Nucleus accumbens (tissue), 56 donors: ENCODE data around the gene PAPPA.

ENCODE experiments used
- DNase-seq, 56 donors: peaks; one replicate each; lab custom pipeline; 2025; lab: John Stamatoyannopoulos, UW

The PAPPA gene

DNA sequence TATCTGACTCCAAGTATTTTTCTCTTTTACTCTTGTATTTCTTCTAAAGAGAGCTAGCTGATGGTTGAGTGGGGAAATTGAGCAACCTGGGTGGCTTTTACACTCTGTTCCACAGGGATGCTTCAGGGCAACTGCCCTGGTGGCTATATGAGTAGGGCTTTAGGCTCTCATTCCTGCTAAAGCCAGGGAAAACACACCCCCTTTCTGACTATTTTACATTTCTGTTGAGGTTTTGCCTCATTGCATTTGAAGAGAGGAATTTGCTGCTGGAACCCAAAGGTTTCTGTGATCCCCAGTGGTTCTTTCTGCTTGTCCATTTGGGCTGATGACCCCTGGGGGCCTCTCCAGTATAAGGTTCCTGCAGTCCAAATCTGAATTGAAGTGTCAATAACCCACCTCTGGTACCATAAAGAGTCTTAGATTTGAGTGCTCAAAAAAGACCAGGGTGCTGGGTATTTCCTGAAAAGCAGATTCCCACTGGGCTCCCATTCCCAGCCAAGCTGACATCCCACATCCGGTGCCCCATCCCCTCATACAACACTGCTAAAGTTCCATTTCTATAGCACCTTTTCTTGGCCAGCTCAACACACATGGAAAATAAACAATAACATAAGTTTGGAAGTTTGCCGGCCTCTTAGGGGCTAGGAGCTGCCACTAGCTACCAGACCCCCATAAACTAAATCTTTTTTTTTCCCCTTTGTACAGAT lies 59.5 kb downstream of the PAPPA start:
- DNase-seq = no peak

DNA sequence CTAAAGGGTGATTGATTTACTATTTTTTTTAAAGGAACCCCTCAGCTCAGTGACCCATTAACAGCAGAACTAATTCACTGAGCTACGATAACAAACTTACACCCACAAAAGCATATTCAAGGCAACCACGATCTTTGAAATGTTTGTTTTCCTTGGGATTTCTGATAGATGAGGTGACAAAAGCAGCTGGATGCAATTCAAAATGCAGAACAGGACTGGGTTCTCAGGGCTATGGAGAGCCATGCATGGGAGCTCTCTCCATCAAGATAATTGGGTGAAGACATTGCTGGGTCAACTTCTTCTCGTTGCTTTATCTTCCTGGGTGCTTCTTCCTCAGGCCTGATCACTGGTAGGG lies 60.1 kb downstream of the PAPPA start:
- no peak for DNase-seq

DNA sequence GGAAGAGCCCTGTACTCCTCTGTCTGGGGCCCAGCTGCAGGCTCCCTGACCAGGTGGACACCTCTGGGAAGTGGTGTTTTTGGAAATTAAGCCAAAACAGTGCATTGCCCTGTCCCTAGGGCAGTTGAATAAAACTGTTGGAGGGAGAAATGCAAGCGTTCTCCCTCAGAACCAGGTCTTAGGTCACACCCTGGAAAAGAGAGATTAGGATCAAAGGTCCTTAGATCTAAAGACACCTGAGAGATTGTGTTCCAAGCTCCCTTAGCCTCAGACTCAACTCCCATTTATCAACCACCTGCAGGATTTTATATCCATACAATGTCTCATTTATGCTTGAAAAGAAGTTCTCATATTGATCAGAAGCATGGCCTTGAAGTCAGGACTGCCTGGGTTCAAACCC lies 64.8 kb downstream of the PAPPA start:
- DNase-seq = no peak

DNA sequence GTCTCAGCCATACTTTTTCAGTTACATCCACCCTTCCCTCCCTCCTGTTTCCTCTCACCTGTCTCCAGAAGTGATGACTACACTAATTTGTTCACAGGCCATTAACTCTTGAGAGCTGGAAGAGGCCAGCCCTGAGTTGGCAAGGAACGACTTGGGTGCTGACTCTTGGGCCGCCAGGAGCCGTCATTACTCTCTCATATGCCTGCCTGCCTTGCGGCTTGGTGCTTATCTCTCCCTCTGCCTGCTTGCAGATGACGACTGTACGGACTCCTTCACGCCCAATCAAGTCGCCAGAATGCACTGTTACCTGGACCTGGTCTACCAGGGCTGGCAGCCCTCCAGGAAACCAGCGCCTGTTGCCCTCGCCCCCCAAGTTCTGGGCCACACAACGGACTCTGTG lies 66.1 kb downstream of the PAPPA start:
- DNase-seq = peak in 1 of 56 donors; percentile 0

DNA sequence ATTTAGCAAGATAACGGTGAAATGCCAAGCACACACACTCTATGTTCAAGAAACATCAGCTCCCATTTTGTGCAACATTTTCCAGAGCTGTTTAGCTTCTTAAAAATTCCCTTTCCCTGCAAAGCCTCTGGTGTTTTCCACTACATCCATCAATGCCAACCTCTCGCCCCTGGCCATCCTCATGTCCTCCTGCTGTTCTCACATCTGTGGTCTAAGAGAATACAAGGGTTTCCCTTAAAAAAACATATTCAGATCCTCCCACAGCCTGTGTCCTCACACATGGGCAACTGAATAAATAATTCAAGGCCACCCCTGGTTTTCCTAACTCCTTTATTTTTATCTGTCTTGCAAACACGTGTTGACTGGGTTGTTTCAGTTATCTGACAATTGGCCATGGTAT lies 70.3 kb downstream of the PAPPA start:
- DNase-seq = no peak

DNA sequence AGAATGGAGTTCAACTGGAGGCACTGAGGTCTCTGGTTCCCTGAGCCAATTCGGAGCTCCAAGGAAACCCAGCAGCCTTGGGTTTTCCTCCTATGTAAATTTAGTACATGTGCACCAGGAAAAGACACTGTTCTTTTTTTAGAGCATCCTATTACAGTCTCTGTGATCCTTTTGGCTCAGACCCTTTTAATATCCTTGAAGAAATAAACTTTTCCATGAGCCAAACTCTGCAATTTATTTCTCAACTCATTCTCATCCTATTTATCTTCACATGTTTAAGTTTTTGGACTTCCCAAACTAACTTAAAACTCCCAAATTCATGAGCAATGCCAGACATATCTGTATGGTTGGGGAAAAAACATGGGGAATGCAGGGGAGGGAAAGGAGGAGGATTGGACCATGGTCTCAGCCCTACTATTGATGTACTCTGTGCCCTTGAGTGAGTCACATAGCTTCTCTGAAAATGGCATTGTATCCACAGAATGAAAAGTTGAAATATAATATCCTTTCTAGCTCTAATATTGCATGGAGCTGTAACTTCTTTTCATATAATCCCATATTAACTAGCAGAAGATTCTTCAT lies 76.6 kb downstream of the PAPPA start:
- DNase-seq = no peak

DNA sequence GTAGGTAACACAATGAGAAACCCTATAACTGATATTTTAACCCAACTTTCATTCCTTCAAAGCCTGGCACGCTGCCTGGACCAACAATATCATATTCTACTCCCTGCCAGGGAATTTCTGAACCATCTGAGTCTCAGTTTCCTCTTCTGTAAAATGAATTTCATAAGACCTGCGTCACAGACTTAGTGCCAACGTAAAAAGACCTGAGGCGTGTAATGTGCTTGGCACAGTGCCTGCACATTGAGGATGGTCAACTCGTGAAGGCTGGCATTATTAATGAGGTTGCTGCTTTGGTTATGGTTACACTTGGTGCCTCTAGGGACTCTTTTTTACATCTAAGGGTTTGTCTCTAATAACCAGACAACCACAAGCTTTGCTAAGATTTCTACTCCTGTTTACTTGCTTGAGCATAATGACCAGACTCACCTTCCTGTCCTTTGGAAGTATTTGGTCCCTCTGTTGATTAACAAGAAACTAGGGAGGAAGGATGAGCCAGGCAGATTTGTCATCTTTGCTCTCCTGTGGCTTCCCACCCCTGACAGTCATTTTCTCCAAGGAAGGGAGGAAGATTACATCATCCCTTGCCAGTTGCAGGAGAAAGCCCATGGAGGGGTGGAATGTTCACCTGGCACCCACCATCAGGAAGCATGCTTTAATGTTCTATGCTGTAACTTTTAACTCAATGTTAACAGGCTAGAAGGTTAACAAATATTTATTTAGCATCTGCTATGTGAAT lies 79.0 kb downstream of the PAPPA start:
- DNase-seq = no peak

DNA sequence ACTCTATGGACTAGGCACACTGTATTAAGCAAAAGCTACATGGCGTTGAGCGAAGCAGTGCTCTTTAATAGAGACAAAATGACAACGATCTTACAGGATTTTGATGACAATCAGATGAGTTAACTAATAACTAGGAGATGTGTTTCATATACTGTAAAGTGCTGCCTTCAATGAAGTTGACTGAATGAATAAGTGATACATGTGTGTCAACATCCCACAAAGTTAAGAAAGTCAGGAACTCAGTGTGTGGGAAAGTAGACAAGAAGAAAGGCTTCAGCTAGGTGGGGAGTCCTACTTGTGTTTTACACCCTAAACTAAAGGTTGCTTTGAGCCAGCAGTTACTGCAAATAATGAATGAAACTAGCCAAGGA lies 79.6 kb downstream of the PAPPA start:
- no peak for DNase-seq

DNA sequence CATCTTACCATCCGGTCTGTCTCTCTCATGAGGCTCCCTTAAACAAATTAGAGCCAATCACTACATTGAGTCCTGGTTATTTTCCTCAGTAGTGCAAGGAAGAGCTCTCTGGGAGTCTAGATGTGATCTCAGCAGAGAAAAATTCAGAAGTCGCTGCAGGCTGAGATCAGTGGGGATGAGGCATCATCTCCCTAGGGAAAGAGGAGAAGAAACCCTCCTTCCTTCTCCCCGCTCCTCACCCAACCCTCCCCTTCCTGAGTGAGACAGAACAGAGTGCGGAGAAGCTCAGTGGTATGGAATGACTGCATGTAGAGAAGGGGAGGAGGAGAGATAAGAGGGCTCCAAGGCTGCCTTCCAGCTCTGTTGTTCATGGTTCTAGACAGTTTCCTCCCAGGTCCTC lies 80.5 kb downstream of the PAPPA start:
- DNase-seq = no peak

DNA sequence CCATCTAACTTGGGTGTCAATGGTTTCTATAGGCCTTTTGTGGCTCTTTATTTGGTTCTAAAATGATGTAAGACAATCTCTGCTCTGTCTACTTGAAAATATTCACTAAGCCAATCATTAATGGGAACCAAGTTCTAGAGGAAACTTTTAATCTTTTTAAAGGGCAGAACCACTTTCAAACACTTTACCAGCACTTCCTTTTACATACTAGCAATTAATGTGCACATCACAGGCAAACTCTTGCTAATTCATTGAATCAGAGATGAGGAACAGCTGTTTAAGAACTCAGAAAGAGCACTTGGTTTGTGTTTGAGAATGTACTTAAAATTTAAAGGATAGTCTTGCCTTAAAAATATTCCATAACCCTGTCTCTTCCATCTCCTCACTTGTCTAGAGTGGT lies 83.4 kb downstream of the PAPPA start:
- DNase-seq = no peak

DNA sequence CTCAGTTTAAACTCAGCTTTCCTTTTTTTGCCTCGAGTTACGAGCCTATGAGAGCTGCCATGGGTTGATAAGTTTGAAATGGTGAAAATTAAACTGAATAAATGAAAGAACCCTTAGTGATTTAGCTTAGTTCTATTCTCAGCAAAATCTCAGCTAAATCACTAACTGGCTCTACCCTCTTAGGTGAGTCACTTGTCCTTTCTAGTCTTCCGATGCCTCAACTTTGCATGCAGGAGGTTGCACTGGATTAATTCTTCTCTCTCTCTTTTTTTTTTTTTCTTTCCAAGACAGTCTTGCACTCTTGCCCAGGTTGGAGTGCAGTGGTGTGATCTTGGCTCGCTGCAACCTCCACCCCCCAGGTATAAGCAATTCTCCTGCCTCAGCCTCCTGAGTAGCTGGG lies 83.9 kb downstream of the PAPPA start:
- DNase-seq = no peak

DNA sequence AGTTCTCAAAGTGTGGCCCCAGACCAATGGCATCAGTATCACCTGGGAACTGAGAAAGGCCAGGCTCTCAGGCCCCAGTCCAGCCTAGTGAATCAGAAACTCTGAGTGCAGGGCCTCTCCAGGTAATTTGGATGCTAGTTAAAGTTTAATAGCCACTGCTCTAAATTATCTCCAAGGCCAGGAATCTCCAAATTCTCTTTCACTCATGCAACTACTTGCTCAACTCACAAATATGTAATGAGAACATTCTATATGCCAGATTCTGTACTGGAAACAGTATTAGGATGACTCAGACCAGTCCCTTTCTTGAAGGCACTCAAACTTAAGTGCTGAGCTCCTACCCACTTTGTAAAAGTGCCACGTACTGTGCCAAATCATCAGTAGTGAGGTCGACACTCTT lies 84.6 kb downstream of the PAPPA start:
- no peak for DNase-seq

DNA sequence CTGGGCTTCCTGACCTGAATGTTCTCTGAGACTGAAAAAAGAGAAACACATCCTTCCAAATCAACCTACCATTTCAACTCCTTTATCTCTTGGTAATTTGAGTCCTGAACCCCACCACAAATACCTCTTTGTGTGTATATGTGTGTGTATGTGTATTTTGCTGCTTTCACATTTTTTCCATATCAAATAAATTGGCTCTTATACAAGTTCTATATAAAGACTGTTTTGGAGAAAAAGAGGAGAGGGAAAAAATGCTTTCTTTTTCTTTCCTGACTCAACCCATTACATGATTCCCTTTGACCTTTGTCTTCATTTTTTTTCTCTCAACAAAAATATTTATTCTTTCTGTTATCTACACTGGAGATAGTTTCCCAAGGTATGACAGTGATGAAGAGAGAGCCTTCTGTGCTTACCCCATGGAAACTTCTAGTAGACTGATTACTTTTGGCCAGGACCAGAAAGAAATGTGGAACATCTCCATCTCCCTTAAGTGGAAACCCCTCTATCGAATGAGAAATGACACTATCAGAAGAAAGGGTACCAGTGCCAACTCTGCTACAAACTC lies 85.3 kb downstream of the PAPPA start:
- no peak for DNase-seq

DNA sequence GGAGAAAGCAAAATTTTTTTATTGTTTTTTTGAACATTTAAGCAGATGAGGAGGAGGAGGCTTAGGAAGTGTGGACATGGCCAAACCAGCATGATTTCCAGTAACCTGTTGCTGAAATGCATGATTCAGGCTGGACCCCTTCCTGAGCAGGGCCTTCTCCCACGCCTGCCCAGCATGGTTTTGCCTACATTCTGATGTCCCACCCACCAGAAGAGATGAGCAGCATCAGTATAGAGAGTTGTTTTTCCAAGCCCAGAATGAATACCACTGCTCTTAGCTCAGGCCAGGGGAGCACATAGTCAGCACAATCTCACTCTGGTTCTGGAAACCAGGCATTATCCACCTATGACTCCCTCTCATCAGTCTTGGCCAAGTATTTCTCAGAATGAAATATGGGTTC lies 90.1 kb downstream of the PAPPA start:
- no peak for DNase-seq

DNA sequence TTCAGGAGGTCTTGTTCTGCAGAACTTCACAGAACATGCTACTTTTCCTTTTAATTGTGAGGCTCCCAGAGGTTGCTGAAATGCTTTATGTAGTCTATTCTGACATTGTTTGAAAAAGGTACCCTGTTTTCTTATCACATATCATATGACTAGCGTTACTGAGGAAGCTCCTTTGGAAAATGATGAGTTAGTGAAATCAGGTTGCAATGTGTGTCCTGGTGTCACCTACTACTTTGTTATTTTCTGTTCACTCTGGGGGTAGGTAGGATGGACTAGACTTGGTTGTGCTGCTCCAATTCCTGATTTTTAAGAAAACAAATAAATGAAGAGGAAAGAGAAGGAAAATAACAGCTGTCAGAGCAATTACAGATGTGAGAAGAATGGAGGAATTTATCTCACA lies 93.7 kb downstream of the PAPPA start:
- no peak for DNase-seq

DNA sequence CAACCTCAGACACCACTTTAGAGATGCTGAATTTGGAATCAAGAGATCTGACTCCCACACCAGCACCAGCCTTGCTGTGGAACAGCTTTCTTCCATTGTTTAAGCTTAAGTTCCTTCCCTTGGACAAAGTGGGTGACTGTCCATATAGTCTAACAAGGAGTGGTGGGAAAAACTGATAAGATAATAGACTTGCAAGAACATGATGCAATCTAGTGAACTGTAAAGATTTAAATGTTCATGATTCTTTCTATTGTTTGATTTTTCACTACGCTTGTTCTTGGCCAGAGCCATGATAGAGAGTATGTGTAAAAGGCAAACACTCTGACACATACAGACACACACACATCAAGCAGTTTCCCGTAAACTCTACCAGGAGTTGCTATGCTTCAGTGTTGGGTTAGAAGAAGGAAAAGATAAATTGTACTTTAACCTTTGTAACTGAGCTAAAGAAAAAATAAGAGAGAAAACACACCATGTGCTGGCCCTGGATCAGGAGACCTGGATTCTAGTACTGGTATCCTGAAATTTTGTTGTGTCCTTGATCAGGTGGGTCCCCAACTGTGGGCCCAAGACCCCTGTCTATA lies 94.3 kb downstream of the PAPPA start:
- DNase-seq = no peak

DNA sequence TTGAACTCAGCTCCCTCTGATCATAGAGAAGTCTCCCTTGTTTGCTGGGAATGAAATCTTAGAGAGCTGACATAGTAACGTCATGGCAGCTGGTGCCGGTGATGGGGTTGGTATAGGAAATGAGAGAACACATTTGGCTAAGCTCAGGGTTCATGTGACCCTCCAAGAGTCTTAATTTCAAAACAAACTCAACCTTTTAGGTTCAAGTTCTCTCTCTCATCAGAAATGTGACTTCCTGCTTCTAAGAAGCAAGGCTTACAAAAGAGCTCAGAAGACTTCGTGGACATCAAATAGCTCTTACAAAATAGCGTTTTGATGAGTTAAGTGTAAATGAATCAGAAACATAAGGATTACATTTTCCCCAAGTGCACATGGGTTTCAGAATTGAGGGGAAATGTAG lies 97.3 kb downstream of the PAPPA start:
- DNase-seq = no peak

DNA sequence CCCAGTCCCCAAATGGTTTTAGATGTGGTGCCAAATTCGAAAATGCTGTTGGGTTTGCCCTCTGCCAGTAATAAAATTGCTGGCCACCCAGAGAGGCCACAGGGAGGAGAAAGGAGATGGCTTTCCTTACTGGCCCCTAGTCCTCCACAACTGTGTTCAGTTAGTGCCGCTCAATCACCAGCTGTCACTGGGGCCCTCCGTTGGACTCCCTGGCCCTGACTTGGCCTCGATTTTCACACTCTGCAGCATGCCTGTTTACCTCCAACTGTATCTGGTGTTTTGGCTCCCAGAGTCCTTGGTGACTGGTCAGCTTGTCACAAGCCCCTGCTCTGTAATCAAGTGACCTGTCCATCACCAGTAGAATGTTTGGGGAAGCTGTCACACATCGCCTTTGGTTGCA lies 97.8 kb downstream of the PAPPA start:
- DNase-seq = no peak

DNA sequence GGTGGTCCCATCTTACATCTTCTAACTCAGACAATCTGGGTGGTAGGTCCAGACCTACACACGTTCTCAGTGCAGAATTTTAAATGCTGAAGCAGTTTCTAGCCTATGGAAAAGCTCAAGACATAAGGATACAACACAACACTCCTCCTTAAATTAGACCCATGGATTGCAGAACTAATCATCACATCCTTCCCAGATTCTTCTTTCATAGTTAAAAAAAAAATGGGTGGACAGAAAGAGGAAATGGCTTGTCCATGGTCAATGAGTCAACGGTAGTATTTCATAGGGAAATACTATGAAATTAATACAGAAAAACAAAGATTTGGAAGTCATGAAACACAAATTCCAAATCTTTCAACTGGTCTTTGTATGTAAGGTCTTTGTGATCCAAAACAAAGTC lies 106.9 kb downstream of the PAPPA start:
- no peak for DNase-seq

DNA sequence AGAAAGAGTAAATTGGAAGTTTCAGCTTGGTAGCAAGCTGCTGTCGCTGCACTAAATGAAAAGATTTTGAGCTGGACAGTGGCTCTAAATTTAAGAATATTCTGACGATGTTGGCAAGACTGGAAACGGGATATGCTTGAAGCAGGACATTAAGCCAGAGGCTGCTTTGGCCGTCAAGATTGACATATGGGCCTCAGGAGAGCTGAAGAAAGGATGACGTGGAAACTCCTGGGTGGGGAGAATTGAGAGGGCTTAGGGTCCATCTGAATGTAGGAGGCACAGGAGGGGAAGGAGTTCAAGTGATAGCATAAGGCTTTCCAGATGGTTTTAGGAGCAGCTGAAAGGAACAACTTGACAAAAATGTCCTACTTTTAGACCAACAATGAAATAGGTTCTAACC lies 108.9 kb downstream of the PAPPA start:
- DNase-seq = no peak

DNA sequence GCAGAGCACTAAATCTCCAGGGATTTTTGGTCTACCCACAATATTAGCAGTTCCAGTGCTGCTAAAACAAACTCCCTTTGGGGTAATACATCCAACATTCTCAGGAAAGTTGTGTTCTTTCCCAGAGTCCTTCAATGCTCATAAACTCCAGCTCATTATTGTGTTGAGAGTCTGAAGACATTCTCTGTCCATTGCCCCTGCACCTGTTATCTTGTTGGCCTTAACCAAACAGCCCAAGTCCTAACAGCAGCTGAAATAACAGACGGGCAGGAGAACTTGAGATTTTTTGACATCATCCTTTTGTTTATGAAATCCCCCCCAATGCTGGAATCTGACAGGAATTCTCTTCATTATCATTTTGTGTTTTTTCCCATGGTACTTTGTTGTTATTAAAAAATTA lies 110.8 kb downstream of the PAPPA start:
- no peak for DNase-seq

DNA sequence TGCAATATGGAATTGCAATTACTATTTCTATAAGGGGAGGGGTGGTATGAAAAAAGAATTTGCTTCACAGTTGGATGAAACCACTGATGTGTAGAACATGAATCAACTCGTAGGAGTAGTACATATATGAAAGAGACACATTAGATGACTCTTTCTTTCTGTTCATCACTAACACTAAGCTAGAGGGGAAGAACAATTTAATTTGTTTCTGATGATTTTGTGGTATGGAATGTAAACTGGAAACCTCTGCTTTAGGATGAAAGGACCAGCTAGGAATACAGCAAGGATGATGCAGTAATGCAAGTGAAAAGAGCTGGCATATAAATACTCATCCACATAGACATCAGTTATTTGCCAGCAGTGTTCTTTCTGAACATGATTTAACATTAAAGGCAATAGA lies 113.4 kb downstream of the PAPPA start:
- DNase-seq = no peak
